Transverse colon (tissue), 3 donors: ENCODE data around the gene NOLC1.

Source experiments
- EP300 ChIP-seq: sonication (generic); formaldehyde crosslinking; IDR thresholded peaks from one replicate; pipeline ENCODE4 v1.6.1; 2017; ENCODE audit warnings: antibody characterized with exemption, low read depth
- POLR2A ChIP-seq: fragments of 450-650 bp; IDR thresholded peaks from one replicate; pipeline ENCODE4 v1.6.1; 2016; ENCODE audit warnings: antibody characterized with exemption, mild to moderate bottlenecking, moderate library complexity
- TF ChIP-seq, protein P1 (sequence below), 5 experiments: fragments of 200-600 bp in 3 of 5; fragments of 450-650 bp in 2 of 5; sonication (generic) in 3 of 5; IDR thresholded peaks; 1 replicate in 2 of 5; 2 replicates in 3 of 5; pipeline ENCODE4 v1.5.1; 2016 to 2017; ENCODE audit warnings: antibody characterized with exemption in 5 of 5, inconsistent platforms in 3 of 5, mild to moderate bottlenecking in 2 of 5, moderate library complexity in 1 of 5

DNA sequence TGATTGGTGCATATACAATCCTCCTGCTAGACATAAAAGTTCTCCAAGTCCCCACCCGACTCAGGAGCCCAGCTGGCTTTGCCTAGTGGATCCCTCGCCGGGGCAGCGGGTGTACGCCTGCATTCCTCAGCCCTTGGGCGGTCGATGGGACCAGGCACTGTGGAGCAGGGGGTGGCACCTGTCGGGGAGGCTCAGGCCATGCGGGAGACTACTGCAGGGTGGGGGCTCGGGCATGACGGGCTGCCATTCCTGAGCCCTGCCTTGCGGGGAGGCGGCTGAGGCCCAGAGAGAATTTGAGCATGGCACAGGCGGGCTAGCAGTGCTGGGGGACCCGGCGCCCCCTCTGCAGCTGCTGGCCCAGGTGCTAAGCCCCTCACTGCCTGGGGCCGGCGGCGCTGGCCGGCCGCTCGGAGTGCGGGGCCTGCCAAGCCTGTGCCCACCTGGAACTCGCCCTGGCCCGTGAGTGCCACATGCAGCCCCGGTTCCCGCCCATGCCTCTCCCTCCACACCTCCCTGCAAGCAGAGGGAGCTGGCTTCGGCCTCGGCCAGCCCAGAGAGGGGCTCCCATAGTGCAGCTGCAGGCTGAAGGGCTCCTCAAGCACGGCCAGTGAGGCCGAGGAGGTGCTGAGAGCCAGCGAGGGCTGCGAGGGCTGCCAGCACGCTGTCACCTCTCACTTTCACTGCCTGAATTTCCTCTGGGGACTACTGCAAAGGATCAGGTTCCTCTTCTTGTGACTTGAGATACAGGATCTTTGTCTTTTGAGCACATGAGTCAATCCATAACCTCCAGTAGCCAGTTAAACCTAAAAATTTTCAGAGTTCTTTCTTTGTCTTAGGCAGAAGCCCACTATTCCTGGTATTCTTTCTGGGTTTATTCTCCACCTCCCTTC, 48.8 kb downstream of the NOLC1 start:
- TF ChIP-seq, protein P1, sequence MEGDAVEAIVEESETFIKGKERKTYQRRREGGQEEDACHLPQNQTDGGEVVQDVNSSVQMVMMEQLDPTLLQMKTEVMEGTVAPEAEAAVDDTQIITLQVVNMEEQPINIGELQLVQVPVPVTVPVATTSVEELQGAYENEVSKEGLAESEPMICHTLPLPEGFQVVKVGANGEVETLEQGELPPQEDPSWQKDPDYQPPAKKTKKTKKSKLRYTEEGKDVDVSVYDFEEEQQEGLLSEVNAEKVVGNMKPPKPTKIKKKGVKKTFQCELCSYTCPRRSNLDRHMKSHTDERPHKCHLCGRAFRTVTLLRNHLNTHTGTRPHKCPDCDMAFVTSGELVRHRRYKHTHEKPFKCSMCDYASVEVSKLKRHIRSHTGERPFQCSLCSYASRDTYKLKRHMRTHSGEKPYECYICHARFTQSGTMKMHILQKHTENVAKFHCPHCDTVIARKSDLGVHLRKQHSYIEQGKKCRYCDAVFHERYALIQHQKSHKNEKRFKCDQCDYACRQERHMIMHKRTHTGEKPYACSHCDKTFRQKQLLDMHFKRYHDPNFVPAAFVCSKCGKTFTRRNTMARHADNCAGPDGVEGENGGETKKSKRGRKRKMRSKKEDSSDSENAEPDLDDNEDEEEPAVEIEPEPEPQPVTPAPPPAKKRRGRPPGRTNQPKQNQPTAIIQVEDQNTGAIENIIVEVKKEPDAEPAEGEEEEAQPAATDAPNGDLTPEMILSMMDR (IDR thresholded peaks at IDR 0.05): no peak
- TF ChIP-seq POLR2A (no peak), EP300 (no peak)
